C4-2B (cell line): Measurements from ENCODE around the gene C5orf58.

Experiments
- H3K27ac ChIP-seq: fragments of 450-650 bp; 2 replicates; pipeline ENCODE4 v1.5.1; 2017
- ZFX ChIP-seq: fragments of 450-650 bp; IDR thresholded peaks from 2 replicates; pipeline ENCODE4 v1.6.1; 2017
- TF ChIP-seq, protein P1 (sequence below): fragments of 450-650 bp; conservative IDR thresholded peaks from 2 replicates; pipeline ENCODE4 v1.5.1; 2017; ENCODE audit warnings: mild to moderate bottlenecking

C5orf58 gene

DNA sequence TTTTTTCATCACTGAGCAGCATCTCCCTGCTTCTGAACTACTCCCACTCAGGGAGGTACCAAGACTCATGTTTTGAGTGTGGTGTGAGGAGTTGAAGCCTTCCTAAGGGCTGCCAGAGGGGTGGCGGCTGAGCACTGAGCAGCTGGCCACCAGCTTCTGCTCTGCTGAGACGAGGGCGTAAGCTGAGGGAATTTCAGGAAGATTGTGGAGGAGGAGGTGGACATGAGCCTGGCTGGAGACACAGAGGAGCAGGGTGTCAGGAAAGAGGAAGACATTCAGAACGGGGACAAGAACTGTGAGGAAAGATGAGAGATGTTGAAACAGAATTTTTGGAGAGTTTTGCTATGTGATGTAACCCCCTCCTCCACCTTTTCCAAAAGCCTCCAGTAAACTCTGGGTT lies 57.0 kb downstream of the C5orf58 start:
- TF ChIP-seq, protein P1, sequence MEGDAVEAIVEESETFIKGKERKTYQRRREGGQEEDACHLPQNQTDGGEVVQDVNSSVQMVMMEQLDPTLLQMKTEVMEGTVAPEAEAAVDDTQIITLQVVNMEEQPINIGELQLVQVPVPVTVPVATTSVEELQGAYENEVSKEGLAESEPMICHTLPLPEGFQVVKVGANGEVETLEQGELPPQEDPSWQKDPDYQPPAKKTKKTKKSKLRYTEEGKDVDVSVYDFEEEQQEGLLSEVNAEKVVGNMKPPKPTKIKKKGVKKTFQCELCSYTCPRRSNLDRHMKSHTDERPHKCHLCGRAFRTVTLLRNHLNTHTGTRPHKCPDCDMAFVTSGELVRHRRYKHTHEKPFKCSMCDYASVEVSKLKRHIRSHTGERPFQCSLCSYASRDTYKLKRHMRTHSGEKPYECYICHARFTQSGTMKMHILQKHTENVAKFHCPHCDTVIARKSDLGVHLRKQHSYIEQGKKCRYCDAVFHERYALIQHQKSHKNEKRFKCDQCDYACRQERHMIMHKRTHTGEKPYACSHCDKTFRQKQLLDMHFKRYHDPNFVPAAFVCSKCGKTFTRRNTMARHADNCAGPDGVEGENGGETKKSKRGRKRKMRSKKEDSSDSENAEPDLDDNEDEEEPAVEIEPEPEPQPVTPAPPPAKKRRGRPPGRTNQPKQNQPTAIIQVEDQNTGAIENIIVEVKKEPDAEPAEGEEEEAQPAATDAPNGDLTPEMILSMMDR, result no peak
- TF ChIP-seq ZFX, result no peak
- H3K27ac ChIP-seq, result no peak overlapping the region

DNA sequence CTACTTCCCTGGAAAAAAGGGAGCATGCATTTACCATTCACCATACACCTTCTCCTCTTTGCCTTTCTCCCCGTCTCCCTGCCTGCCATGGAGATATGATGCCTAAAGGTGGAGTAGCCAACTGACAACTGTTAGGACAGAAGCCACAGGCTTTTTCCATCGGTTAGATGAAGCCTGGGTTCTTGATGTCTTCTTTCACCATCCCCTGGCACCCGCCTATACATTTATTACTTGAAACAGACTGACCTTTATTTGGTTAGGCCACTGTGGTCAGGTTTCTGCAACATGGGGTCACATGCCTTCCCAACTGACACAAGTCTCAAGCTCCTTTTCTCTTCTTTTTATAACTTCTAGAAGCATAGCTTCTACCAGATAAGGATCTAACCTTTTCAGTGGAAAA lies 57.7 kb downstream of the C5orf58 start:
- H3K27ac ChIP-seq, result no peak overlapping the region
- TF ChIP-seq, protein P1, result no peak
- no peak for TF ChIP-seq ZFX

DNA sequence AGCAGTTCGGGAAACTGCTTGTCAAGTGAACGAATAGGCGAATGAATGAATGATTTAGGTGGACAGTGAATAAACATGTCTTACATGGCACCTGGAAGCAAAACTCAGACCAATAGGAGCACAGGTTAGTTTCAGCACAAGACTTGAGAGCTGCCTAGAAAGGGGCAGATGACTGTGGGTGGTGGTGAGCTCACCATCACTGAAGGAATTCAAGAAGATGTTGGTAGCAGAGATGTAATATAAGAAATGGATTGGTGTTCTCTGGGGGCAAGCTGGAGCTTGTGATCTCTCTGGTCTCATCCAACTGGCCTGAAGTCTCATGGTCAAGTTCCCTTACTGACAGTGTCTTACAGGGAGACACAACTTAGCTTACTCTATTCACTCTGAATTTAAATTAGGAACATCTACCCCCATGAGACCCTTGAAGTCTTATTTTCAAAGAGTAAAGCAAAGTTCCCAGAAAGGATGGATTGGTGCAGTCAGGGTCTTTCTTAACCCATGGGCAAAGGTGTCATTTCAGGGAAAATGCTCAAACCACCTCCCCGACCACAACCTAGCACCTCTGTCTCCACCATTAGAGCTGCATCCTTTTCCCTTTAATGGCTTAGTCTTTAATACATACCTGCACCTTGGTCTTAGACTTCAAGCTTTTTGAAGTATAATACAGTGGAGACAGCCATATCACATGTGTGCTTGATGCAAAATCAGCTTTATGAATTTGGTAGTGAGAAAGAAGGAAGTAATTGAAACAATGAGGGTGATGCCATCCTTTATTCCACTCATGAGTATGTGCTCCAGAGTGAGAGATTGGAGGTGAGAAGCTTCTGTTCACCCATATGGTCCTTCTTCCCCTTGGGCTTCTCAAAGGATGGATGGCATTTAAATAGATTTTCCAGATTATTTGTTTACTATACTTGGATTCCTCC lies 59.7 kb downstream of the C5orf58 start:
- no peak overlapping the region for H3K27ac ChIP-seq
- no peak for TF ChIP-seq ZFX
- TF ChIP-seq, protein P1, result no peak

DNA sequence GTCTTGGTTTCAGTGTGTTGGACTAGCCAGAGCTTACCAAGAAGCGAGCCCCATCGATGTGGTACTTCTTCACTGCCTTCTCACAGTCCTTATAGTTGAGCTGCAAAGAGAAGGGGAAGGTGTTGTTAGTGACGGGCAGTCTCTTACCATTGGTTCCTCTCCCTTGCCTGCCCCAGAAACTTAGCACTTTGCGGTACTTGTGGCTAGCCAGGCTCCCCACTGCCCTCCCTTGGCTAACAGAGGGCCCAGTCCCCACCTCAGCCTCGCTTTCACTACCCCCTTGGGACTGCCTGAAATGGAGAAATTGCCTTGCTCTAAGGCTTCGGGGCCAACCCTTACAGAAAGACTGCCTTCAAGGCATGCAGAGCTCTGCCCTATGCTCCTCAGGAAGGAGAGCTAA lies 60.5 kb downstream of the C5orf58 start:
- TF ChIP-seq ZFX, result no peak
- TF ChIP-seq, protein P1, result no peak
- no peak overlapping the region for H3K27ac ChIP-seq

DNA sequence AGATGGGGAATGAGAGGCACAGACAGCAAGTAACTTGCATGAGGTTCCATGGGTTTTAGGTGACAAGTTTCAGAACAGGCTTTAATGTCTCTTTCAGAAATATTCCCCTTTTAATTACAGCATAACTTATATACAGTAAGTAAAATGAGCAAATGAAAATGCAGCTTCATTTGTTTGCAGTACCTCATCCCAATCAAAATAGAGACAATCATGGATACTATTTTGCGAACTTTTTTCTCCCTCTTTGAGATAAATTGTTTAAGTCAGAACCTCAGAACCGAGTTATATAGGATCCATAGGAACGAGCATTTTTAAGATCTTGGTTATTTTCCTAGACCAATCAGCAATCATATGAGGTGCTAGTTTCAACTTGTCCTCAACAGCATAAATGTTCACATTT lies 61.3 kb downstream of the C5orf58 start:
- TF ChIP-seq ZFX, result no peak
- no peak overlapping the region for H3K27ac ChIP-seq

DNA sequence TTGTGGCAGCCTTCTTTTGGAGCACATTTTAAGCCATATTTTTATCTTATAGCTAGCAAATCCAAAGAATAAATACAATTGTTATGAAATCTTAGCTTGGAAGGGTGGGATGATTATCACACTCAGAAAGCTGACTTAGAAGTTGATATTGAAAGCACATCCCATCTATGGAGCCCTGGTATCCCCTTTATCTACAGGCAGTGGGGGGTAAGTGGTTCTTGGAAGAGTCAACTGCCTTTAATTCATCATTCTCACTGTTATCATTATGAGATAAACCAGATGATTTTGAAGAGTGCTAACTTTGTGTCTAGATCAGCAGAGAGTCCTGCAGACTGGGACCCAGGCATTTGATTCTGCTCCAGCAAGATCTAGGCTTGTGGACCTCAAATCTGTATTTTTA lies 61.8 kb downstream of the C5orf58 start:
- TF ChIP-seq, protein P1, result no peak
- TF ChIP-seq ZFX, result no peak
- H3K27ac ChIP-seq, result no peak overlapping the region
